ENCODE results near the gene SACM1L. TPM values are rescaled to one million over a fixed set of nuclear protein-coding genes. Genes with fewer than 3 reads are reported as not detected.

Gene SACM1L
- total RNA-seq, 2 experiments from 2014 or later = 57.6 to 61.3 TPM

GRCh38 chr3:45773714-45774449, 84.7 kb downstream of the SACM1L start:
- no peaks in the 10 kb centered on the region for H3K36me3 Mint-ChIP-seq (ENCODE audit: low read depth)
- no peak for DNase-seq
- H3K27ac Mint-ChIP-seq = no peak overlapping the region
- CTCF ChIA-PET = no interaction called here
- POLR2A ChIA-PET = no interaction called here
- no peak overlapping the region for H3K4me3 Mint-ChIP-seq
- no peaks in the 10 kb centered on the region for H3K9me3 Mint-ChIP-seq
- peaks cover 18% of the 10 kb centered on the region for H3K4me1 Mint-ChIP-seq
- peaks cover 45% of the 10 kb centered on the region for H3K27me3 Mint-ChIP-seq

- ChIA-PET POLR2A (no interaction called here), CTCF (no interaction called here)
- Mint-ChIP-seq H3K4me3 (no peak overlapping the region), H3K9me3 (no peaks in the 10 kb centered on the region), H3K36me3 (ENCODE audit: low read depth) (no peaks in the 10 kb centered on the region), H3K27me3 (peaks cover 37% of the 10 kb centered on the region), H3K27ac (no peak overlapping the region), H3K4me1 (peaks cover 18% of the 10 kb centered on the region)
- no peak for DNase-seq
Measured at GRCh38 chr3:45774581-45775521, 85.7 kb downstream of the SACM1L start.

GRCh38 chr3:45775571-45776300, 86.5 kb downstream of the SACM1L start:
- no peak for DNase-seq
- CTCF ChIA-PET = interaction anchor here (0.9 kb wide), 1 partner anchor 30 kb away, joined by 3 read pairs; no protein-coding TSS in a partner anchor
- POLR2A ChIA-PET = interaction anchor here (0.7 kb wide), 1 partner anchor 14 kb away, joined by 3 read pairs; no protein-coding TSS in a partner anchor
- Mint-ChIP-seq H3K27me3 (peaks cover 29% of the 10 kb centered on the region), H3K9me3 (no peaks in the 10 kb centered on the region), H3K4me3 (no peak overlapping the region), H3K4me1 (peaks cover 18% of the 10 kb centered on the region), H3K36me3 (ENCODE audit: low read depth) (no peaks in the 10 kb centered on the region), H3K27ac (no peak overlapping the region)

GRCh38 chr3:45776301-45776595, 87.1 kb downstream of the SACM1L start:
- POLR2A ChIA-PET = interaction anchor here (0.7 kb wide), 1 partner anchor 13 kb away, joined by 3 read pairs; no protein-coding TSS in a partner anchor
- CTCF ChIA-PET = interaction anchor here (0.9 kb wide), 1 partner anchor 30 kb away, joined by 3 read pairs; no protein-coding TSS in a partner anchor
- peaks cover 18% of the 10 kb centered on the region for H3K4me1 Mint-ChIP-seq

GRCh38 chr3:45776611-45777010, 87.4 kb downstream of the SACM1L start:
- ChIA-PET CTCF (interaction anchor here (0.9 kb wide), 1 partner anchor 29 kb away, joined by 3 read pairs; no protein-coding TSS in a partner anchor), POLR2A (interaction anchor here (0.7 kb wide), 1 partner anchor 13 kb away, joined by 3 read pairs; no protein-coding TSS in a partner anchor)
- no peak overlapping the region for H3K27ac Mint-ChIP-seq
- H3K4me1 Mint-ChIP-seq = peaks cover 18% of the 10 kb centered on the region
- H3K27me3 Mint-ChIP-seq = peaks cover 21% of the 10 kb centered on the region
- H3K9me3 Mint-ChIP-seq = no peaks in the 10 kb centered on the region
- H3K4me3 Mint-ChIP-seq = no peak overlapping the region
- H3K36me3 Mint-ChIP-seq (ENCODE audit: low read depth) = no peaks in the 10 kb centered on the region
- no peak for DNase-seq

More at GRCh38 chr3:45776301-45776595, 87.1 kb downstream of the SACM1L start:
- no peak for DNase-seq
- H3K9me3 Mint-ChIP-seq = no peaks in the 10 kb centered on the region
- peaks cover 24% of the 10 kb centered on the region for H3K27me3 Mint-ChIP-seq
- no peaks in the 10 kb centered on the region for H3K36me3 Mint-ChIP-seq (ENCODE audit: low read depth)
- no peak overlapping the region for H3K4me3 Mint-ChIP-seq
- no peak overlapping the region for H3K27ac Mint-ChIP-seq

- H3K27me3 Mint-ChIP-seq = peaks cover 17% of the 10 kb centered on the region
- H3K4me1 Mint-ChIP-seq = peaks cover 14% of the 10 kb centered on the region
- CTCF ChIA-PET = interaction anchor here (0.9 kb wide), 1 partner anchor 29 kb away, joined by 3 read pairs; no protein-coding TSS in a partner anchor
- H3K4me3 Mint-ChIP-seq = no peak overlapping the region
- POLR2A ChIA-PET = no interaction called here
- no peaks in the 10 kb centered on the region for H3K36me3 Mint-ChIP-seq (ENCODE audit: low read depth)
- no peak for DNase-seq
- H3K27ac Mint-ChIP-seq = no peak overlapping the region
- H3K9me3 Mint-ChIP-seq = no peaks in the 10 kb centered on the region
Measured at GRCh38 chr3:45777111-45777745, 88.0 kb downstream of the SACM1L start.

- POLR2A ChIA-PET = no interaction called here
- DNase-seq = no peak
- no peaks in the 10 kb centered on the region for H3K9me3 Mint-ChIP-seq
- CTCF ChIA-PET = no interaction called here
- H3K27me3 Mint-ChIP-seq = peaks cover 15% of the 10 kb centered on the region
- no peak overlapping the region for H3K4me3 Mint-ChIP-seq
- H3K36me3 Mint-ChIP-seq (ENCODE audit: low read depth) = no peaks in the 10 kb centered on the region
- peaks cover 8% of the 10 kb centered on the region for H3K4me1 Mint-ChIP-seq
- no peak overlapping the region for H3K27ac Mint-ChIP-seq
Measured at GRCh38 chr3:45777746-45778386, 88.7 kb downstream of the SACM1L start.

GRCh38 chr3:45778761-45779201, 89.6 kb downstream of the SACM1L start:
- H3K4me3 Mint-ChIP-seq = no peak overlapping the region
- H3K27ac Mint-ChIP-seq = peak overlapping the region; percentile 10
- peaks cover 12% of the 10 kb centered on the region for H3K27me3 Mint-ChIP-seq
- H3K9me3 Mint-ChIP-seq = no peaks in the 10 kb centered on the region
- ChIA-PET POLR2A (no interaction called here), CTCF (no interaction called here)
- H3K36me3 Mint-ChIP-seq (ENCODE audit: low read depth) = no peaks in the 10 kb centered on the region
- H3K4me1 Mint-ChIP-seq = no peaks in the 10 kb centered on the region
- no peak for DNase-seq

GRCh38 chr3:45779746-45780735, 90.8 kb downstream of the SACM1L start:
- POLR2A ChIA-PET = no interaction called here
- H3K27me3 Mint-ChIP-seq = peaks cover 16% of the 10 kb centered on the region
- CTCF ChIA-PET = no interaction called here
- H3K4me3 Mint-ChIP-seq = no peak overlapping the region
- H3K36me3 Mint-ChIP-seq (ENCODE audit: low read depth) = no peaks in the 10 kb centered on the region
- no peak overlapping the region for H3K27ac Mint-ChIP-seq
- DNase-seq = no peak
- no peaks in the 10 kb centered on the region for H3K9me3 Mint-ChIP-seq
- H3K4me1 Mint-ChIP-seq = no peaks in the 10 kb centered on the region

GRCh38 chr3:45781271-45781670, 92.1 kb downstream of the SACM1L start:
- Mint-ChIP-seq H3K4me1 (no peaks in the 10 kb centered on the region), H3K36me3 (ENCODE audit: low read depth) (no peaks in the 10 kb centered on the region), H3K27ac (no peak overlapping the region), H3K9me3 (no peaks in the 10 kb centered on the region), H3K4me3 (no peak overlapping the region), H3K27me3 (peaks cover 16% of the 10 kb centered on the region)
- ChIA-PET CTCF (no interaction called here), POLR2A (interaction anchor here (0.7 kb wide), 1 partner anchor 17 kb away, joined by 9 read pairs; no protein-coding TSS in a partner anchor)
- DNase-seq = no peak

- CTCF ChIA-PET = no interaction called here
- no peak for DNase-seq
- Mint-ChIP-seq H3K36me3 (ENCODE audit: low read depth) (no peaks in the 10 kb centered on the region), H3K4me1 (no peaks in the 10 kb centered on the region), H3K4me3 (no peak overlapping the region), H3K27me3 (peaks cover 22% of the 10 kb centered on the region), H3K9me3 (no peaks in the 10 kb centered on the region), H3K27ac (no peak overlapping the region)
- POLR2A ChIA-PET = no interaction called here
Measured at GRCh38 chr3:45781841-45782240, 92.6 kb downstream of the SACM1L start.
